DOHH2 (cell line): Measurements from ENCODE around the gene FAM217A.

Experiments
- H3F3A ChIP-seq: fragments of 200-600 bp; sonication (generic), shearing (Covaris generic); 2 replicates; pipeline ENCODE4 v1.6.0; 2016; ENCODE audit warnings: antibody characterized with exemption, mild to moderate bottlenecking; ENCODE audit not compliant: control insufficient read depth, insufficient read depth
- H3K27ac ChIP-seq: fragments of 200-600 bp; sonication (generic); 2 replicates; pipeline ENCODE4 v1.5.1; 2014; ENCODE audit warnings: low read depth, mild to moderate bottlenecking, low read length, moderate library complexity
- H3K27me3 ChIP-seq: fragments of 200-600 bp; sonication (generic); 2 replicates; pipeline ENCODE4 v1.6.1; 2014; ENCODE audit warnings: mild to moderate bottlenecking, low read length, mixed read lengths; ENCODE audit not compliant: control insufficient read depth
- H3K36me3 ChIP-seq: fragments of 200-600 bp; sonication (generic); 2 replicates; pipeline ENCODE4 v1.6.1; 2014; ENCODE audit warnings: mild to moderate bottlenecking, low read length, moderate library complexity, mixed read lengths; ENCODE audit not compliant: control insufficient read depth
- H3K4me1 ChIP-seq: fragments of 200-600 bp; sonication (generic); 2 replicates; pipeline ENCODE4 v1.6.1; 2014; ENCODE audit warnings: mild to moderate bottlenecking, low read length, mixed read lengths; ENCODE audit not compliant: control insufficient read depth
- H3K4me2 ChIP-seq: fragments of 200-600 bp; sonication (generic); 2 replicates; pipeline ENCODE4 v1.6.0; 2014; ENCODE audit warnings: mild to moderate bottlenecking, low read length, moderate library complexity
- H3K4me3 ChIP-seq: fragments of 200-600 bp; sonication (generic); 2 replicates; pipeline ENCODE4 v1.5.1; 2014; ENCODE audit warnings: mild to moderate bottlenecking, low read length, mixed read lengths
- H3K79me2 ChIP-seq: fragments of 200-600 bp; sonication (generic); 2 replicates; pipeline ENCODE4 v1.6.1; 2014; ENCODE audit warnings: mild to moderate bottlenecking, low read length, mixed read lengths; ENCODE audit not compliant: control insufficient read depth
- H3K9me2 ChIP-seq: fragments of 200-600 bp; sonication (generic); replicated peaks from 2 replicates; pipeline ENCODE4 v1.6.1; 2014; ENCODE audit warnings: mild to moderate bottlenecking, low read length, mixed read lengths; ENCODE audit not compliant: control insufficient read depth
- H3K9me3 ChIP-seq: fragments of 200-600 bp; sonication (generic); 2 replicates; pipeline ENCODE4 v1.6.1; 2014; ENCODE audit warnings: antibody characterized with exemption, low read length, mixed read lengths; ENCODE audit not compliant: control insufficient read depth, insufficient read depth
- H4K20me1 ChIP-seq: fragments of 200-600 bp; sonication (generic); 2 replicates; pipeline ENCODE4 v1.6.0; 2014; ENCODE audit warnings: low read depth, mild to moderate bottlenecking, antibody characterized with exemption, low read length, moderate library complexity; ENCODE audit not compliant: control insufficient read depth, insufficient read depth
- EZH2phosphoT487 ChIP-seq: fragments of 200-600 bp; sonication (generic); IDR thresholded peaks from 2 replicates; pipeline ENCODE4 v1.6.1; 2017; ENCODE audit warnings: borderline replicate concordance, mild to moderate bottlenecking, antibody characterized with exemption, low read length, moderate library complexity, mixed read lengths
- TF ChIP-seq, protein P1 (sequence below): fragments of 200-600 bp; sonication (generic); IDR thresholded peaks from one replicate; pipeline ENCODE4 v1.5.1; 2014; ENCODE audit warnings: antibody characterized with exemption, mild to moderate bottlenecking, low read depth, low read length; ENCODE audit not compliant: poor library complexity, severe bottlenecking

Gene FAM217A

DNA sequence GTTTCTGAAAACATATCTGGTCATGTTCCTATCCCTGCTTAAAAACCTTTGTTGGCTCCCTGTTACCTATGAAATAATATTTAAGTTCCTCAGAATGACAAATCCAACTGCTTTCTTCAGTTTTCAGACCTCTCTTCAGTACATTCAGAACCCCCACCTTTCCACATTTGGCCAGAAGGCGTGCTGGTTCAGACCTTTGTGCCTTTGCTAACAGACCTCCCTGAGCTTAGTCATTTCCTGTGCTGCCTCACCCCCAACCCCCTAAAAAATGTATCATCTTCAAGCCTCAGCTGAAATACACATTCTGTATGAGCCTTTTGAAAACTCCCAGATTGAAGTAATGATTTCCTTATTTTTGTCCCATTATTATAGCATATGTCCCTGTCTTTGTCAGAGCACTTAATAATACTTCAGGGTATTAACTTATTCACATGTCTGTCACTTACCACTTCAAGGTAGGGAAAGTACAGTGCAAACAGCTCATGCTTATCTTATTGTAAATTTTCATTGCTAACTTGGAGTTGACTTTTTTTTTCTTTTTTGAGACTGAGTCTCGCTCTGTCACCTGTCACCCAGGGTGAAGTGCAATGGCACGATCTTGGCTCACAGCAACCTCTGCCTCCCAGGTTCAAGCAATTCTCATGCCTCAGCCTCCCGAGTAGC is 19.7 kb downstream of the FAM217A start:
- H3K27ac ChIP-seq, result no peak overlapping the region
- no peaks in the 10 kb centered on the region for H3K9me2 ChIP-seq
- no peaks in the 10 kb centered on the region for H3K79me2 ChIP-seq
- no peaks in the 10 kb centered on the region for H3K9me3 ChIP-seq
- no peaks in the 10 kb centered on the region for H4K20me1 ChIP-seq
- H3K27me3 ChIP-seq, result no peaks in the 10 kb centered on the region
- no peaks in the 10 kb centered on the region for H3K4me1 ChIP-seq
- H3K36me3 ChIP-seq, result peaks cover 98% of the 10 kb centered on the region
- no peak overlapping the region for H3K4me3 ChIP-seq
- no peak for TF ChIP-seq EZH2phosphoT487
- TF ChIP-seq, protein P1, sequence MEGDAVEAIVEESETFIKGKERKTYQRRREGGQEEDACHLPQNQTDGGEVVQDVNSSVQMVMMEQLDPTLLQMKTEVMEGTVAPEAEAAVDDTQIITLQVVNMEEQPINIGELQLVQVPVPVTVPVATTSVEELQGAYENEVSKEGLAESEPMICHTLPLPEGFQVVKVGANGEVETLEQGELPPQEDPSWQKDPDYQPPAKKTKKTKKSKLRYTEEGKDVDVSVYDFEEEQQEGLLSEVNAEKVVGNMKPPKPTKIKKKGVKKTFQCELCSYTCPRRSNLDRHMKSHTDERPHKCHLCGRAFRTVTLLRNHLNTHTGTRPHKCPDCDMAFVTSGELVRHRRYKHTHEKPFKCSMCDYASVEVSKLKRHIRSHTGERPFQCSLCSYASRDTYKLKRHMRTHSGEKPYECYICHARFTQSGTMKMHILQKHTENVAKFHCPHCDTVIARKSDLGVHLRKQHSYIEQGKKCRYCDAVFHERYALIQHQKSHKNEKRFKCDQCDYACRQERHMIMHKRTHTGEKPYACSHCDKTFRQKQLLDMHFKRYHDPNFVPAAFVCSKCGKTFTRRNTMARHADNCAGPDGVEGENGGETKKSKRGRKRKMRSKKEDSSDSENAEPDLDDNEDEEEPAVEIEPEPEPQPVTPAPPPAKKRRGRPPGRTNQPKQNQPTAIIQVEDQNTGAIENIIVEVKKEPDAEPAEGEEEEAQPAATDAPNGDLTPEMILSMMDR, result no peak
- H3K4me2 ChIP-seq, result no peak overlapping the region
- H3F3A ChIP-seq, result peaks cover 13% of the 10 kb centered on the region

DNA sequence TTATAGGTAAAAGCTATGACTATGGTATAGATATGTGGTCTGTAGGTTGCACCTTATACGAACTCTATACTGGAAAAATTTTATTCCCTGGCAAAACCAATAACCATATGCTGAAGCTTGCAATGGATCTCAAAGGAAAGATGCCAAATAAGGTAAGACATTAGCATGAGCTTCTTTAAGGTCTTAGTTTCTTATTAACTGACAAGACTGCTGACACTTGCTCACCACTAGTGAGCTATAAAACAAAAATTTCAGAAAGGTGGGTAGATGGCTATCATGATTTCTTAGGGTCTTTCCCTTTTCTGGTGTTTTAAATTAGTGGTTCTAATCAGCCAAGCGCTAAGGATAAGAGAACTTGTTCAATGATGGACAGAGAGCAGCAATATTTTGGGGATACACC is 21.9 kb downstream of the FAM217A start:
- peaks cover 3% of the 10 kb centered on the region for H3F3A ChIP-seq
- TF ChIP-seq, protein P1, result no peak
- no peak for TF ChIP-seq EZH2phosphoT487

DNA sequence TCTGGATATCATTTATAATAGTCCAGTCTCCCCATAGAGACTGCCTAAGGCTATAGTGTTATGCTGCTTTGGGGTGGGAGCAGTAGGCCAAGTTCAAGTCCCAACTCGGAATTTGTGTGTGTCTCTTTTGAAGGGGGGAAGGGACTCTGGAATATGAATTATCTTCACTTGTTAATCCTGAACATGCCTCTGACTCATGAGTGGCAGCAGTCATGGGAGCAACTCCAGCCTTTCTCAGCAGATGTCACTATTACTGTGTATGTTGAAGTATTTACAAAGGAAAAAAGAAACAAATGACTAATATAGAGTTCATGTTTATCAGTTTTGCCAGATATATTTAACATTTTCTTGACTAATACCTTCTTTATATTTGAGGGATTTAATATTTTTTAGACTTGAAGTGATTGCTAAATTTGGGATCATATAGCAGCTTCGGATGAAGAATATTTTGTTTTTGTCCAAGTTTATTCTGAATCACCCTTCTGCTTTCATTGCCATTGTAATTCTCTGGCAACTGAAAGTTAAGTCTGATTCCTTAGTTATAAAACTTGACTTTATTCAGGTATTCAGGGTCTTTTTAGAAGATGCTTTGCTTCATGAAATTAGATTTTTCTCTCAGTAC is 23.4 kb downstream of the FAM217A start:
- Histone ChIP-seq H3K27me3 (no peaks in the 10 kb centered on the region), H3K4me2 (no peak overlapping the region), H3K36me3 (peaks cover 96% of the 10 kb centered on the region), H3K4me3 (no peak overlapping the region), H3K9me3 (no peaks in the 10 kb centered on the region), H3K27ac (no peak overlapping the region), H3K9me2 (no peaks in the 10 kb centered on the region), H4K20me1 (no peaks in the 10 kb centered on the region), H3K4me1 (no peaks in the 10 kb centered on the region), H3K79me2 (no peaks in the 10 kb centered on the region; the same call in 1 of the 2 replicates), H3F3A (peaks cover 8% of the 10 kb centered on the region; the same call in 1 of the 2 replicates)
- no peak for TF ChIP-seq EZH2phosphoT487
- TF ChIP-seq, protein P1, result peak; percentile 30

More for the DNA sequence above, 21.9 kb downstream of the FAM217A start:
- Histone ChIP-seq H3K27me3 (no peaks in the 10 kb centered on the region), H3K4me3 (no peak overlapping the region), H3K36me3 (peaks cover 97% of the 10 kb centered on the region), H3K4me2 (no peak overlapping the region), H3K27ac (no peak overlapping the region), H3K4me1 (no peaks in the 10 kb centered on the region), H3K9me3 (no peaks in the 10 kb centered on the region), H3K9me2 (no peaks in the 10 kb centered on the region), H3K79me2 (no peaks in the 10 kb centered on the region; the same call in 1 of the 2 replicates), H4K20me1 (no peaks in the 10 kb centered on the region)
